HG02759 (cell line): ENCODE data around the gene MYNN.

Experiments used
- ATAC-seq: cut with Tn5 transposase; IDR thresholded peaks from one replicate; pipeline ENCODE4 v1.9.1; 2021; ENCODE audit warnings: mild to moderate bottlenecking, moderate library complexity; ENCODE audit not compliant: unreplicated experiment

Gene MYNN

GRCh38 chr3:169774186-169774585 lies 990 bp downstream of the MYNN start:
- no peak for ATAC-seq

GRCh38 chr3:169777822-169778221 lies 4.6 kb downstream of the MYNN start:
- ATAC-seq, result no peak

- no peak for ATAC-seq
These were observed 7.5 kb downstream of the MYNN start for GRCh38 chr3:169780742-169781141.

GRCh38 chr3:169781209-169781855 lies 8.1 kb downstream of the MYNN start:
- ATAC-seq, result no peak

- no peak for ATAC-seq
These were observed 13.9 kb downstream of the MYNN start for GRCh38 chr3:169787120-169787519.

- ATAC-seq, result no peak
These were observed 14.6 kb downstream of the MYNN start for GRCh38 chr3:169787791-169788190.

- no peak for ATAC-seq
These were observed 17.0 kb downstream of the MYNN start for GRCh38 chr3:169790219-169790618.

- no peak for ATAC-seq
These were observed 17.7 kb downstream of the MYNN start for GRCh38 chr3:169790687-169791429.

GRCh38 chr3:169792359-169792758 lies 19.2 kb downstream of the MYNN start:
- no peak for ATAC-seq

GRCh38 chr3:169804681-169805080 lies 31.5 kb downstream of the MYNN start:
- no peak for ATAC-seq

- no peak for ATAC-seq
These were observed 36.1 kb downstream of the MYNN start for GRCh38 chr3:169809230-169809795.

- ATAC-seq, result peak; percentile 3
These were observed 38.6 kb downstream of the MYNN start for GRCh38 chr3:169811631-169812331.

- peak; percentile 71 for ATAC-seq
These were observed 39.4 kb downstream of the MYNN start, which contains the start of the genes LRRC34 and LRRIQ4 for GRCh38 chr3:169812332-169813235. Gene LRRC34 (minus strand): TSS chr3:169812904. CDS start chr3:169812548, 356 bp downstream. Gene LRRIQ4 (plus strand): TSS chr3:169812870. CDS start chr3:169821922, 9,052 bp downstream.

GRCh38 chr3:169813278-169813677 lies 40.1 kb downstream of the MYNN start:
- no peak for ATAC-seq

- ATAC-seq, result peak; percentile 88
These were observed 40.7 kb downstream of the MYNN start for GRCh38 chr3:169813757-169814517.

- ATAC-seq, result no peak
These were observed 42.5 kb downstream of the MYNN start for GRCh38 chr3:169815590-169816150.

- ATAC-seq, result no peak
These were observed 45.1 kb downstream of the MYNN start for GRCh38 chr3:169818316-169818715.

GRCh38 chr3:169822091-169822490 lies 48.9 kb downstream of the MYNN start:
- ATAC-seq, result no peak

- ATAC-seq, result no peak
These were observed 49.3 kb downstream of the MYNN start for GRCh38 chr3:169822540-169822939.
